Gastrocnemius medialis (tissue), 4 donors: Measurements from ENCODE around the gene OR11L1. TPM values are rescaled to one million over a fixed set of nuclear protein-coding genes. Genes with fewer than 3 reads are reported as not detected.
A peak's percentile ranks its signal among the peaks of the same experiment; 100 is the strongest.

Experiments used
- ATAC-seq, 2 donors: fragments of 150-250 bp; one replicate each; pipeline ENCODE4 v1.9.1; 2016
- DNase-seq, 2 donors: peaks; one replicate each; pipeline ENCODE4 v3.0.0-alpha.2; 2019
- H3K27ac ChIP-seq, 4 donors: fragments of 200-600 bp; sonication (generic); 1 replicate in 1 of 4; 2 replicates in 3 of 4; pipeline ENCODE4 v1.5.1; 2016 to 2018; ENCODE audit warnings: mild to moderate bottlenecking in 2 of 4, moderate library complexity in 1 of 4
- H3K27me3 ChIP-seq, 3 donors: fragments of 200-600 bp; sonication (generic) in 2 of 3; 1 replicate in 1 of 3; 2 replicates in 2 of 3; pipeline versions ENCODE4 v1.5.1 to v1.6.0; 2016 to 2019; ENCODE audit warnings: mild to moderate bottlenecking in 1 of 3, moderate library complexity in 1 of 3
- H3K36me3 ChIP-seq, 2 donors: fragments of 200-600 bp; sonication (generic) in 1 of 2; one replicate each; pipeline ENCODE4 v1.5.1; 2017 to 2018
- H3K4me1 ChIP-seq, 2 donors: fragments of 200-600 bp; sonication (generic) in 1 of 2; one replicate each; pipeline ENCODE4 v1.5.1; 2016 to 2017; ENCODE audit warnings: mild to moderate bottlenecking in 2 of 2
- H3K4me3 ChIP-seq, 4 donors: fragments of 200-600 bp; sonication (generic) in 3 of 4; 1 replicate in 1 of 4; 2 replicates in 3 of 4; pipeline ENCODE4 v1.5.1; 2016 to 2019; ENCODE audit warnings: mild to moderate bottlenecking in 2 of 4
- H3K9me3 ChIP-seq, 3 donors: fragments of 200-600 bp; sonication (generic) in 2 of 3; 1 replicate in 1 of 3; 2 replicates in 2 of 3; pipeline ENCODE4 v1.5.1; 2016 to 2019
- POLR2A ChIP-seq, 2 donors: fragments of 450-650 bp; IDR thresholded peaks; one replicate each; pipeline ENCODE4 v1.6.1; 2017; ENCODE audit warnings: antibody characterized with exemption in 2 of 2, mild to moderate bottlenecking in 2 of 2, moderate library complexity in 2 of 2
- in situ Hi-C, 4 donors: fragments of 200-750 bp; cut with MboI; loops; one replicate each; pipeline versions ENCODE4 v1.15.0 to v1.8.0; 2017; ENCODE audit warnings: low sequenced_read_pairs in 4 of 4
- intact Hi-C: fragments of 100-400 bp; cut with DNase I; formaldehyde crosslinking; loops from one replicate; pipeline ENCODE4 v1.15.1; 2023; ENCODE audit warnings: low total_unique reads
- total RNA-seq, 4 donors: library from RNA; depleted of rRNA; stranded (reverse); fragments of >200 nt; gene quantifications; one replicate each; pipeline versions ENCODE4 v1.1.0 to v1.2.3, GENCODE V29; 2016
- TF ChIP-seq, protein P1 (sequence below), 5 experiments: fragments of 450-650 bp in 3 of 5; fragments of 200-600 bp in 2 of 5; sonication (generic) in 2 of 5; IDR thresholded peaks in 4 of 5; conservative IDR thresholded peaks in 1 of 5; 1 replicate in 4 of 5; 2 replicates in 1 of 5; pipeline ENCODE4 v1.5.1; 2016 to 2019; ENCODE audit warnings: antibody characterized with exemption in 5 of 5, mild to moderate bottlenecking in 3 of 5, moderate library complexity in 3 of 5

The OR11L1 gene
- total RNA-seq, 4 donors from 2014 or later = not detected

DNA sequence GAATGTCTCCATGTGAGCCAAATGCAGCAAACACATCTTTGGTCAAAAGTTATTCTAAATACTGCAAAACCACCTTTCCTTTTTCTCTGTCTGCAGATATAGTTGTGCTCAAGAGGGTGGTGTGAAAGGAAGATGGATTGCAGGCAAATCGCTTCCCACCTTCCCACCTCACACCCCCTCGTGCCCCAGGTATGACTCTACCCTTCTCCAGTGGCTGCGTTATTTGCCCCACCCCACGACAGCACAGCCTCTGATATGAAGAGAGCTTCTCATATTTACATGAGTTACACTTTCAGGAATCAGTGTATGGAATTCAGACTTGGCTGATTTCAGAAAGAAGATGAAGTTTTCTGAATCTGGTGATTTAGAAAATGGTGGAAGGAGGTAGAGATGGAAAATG lies 21.1 kb upstream of the OR11L1 start:
- H3K9me3 ChIP-seq = no peaks in the 10 kb centered on the region
- in situ Hi-C loops (no loop called here), intact Hi-C loops (no loop called here)
- H3K27ac ChIP-seq = no peak overlapping the region
- H3K27me3 ChIP-seq = peaks cover 0 to 5% (median 0%) of the 10 kb centered on the region in 3 donors
- H3K36me3 ChIP-seq = no peaks in the 10 kb centered on the region
- H3K4me1 ChIP-seq = no peaks in the 10 kb centered on the region
- DNase-seq (no peak), ATAC-seq (no peak)
- no peak for TF ChIP-seq POLR2A (IDR thresholded peaks at IDR 0.05)
- TF ChIP-seq, protein P1, sequence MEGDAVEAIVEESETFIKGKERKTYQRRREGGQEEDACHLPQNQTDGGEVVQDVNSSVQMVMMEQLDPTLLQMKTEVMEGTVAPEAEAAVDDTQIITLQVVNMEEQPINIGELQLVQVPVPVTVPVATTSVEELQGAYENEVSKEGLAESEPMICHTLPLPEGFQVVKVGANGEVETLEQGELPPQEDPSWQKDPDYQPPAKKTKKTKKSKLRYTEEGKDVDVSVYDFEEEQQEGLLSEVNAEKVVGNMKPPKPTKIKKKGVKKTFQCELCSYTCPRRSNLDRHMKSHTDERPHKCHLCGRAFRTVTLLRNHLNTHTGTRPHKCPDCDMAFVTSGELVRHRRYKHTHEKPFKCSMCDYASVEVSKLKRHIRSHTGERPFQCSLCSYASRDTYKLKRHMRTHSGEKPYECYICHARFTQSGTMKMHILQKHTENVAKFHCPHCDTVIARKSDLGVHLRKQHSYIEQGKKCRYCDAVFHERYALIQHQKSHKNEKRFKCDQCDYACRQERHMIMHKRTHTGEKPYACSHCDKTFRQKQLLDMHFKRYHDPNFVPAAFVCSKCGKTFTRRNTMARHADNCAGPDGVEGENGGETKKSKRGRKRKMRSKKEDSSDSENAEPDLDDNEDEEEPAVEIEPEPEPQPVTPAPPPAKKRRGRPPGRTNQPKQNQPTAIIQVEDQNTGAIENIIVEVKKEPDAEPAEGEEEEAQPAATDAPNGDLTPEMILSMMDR (IDR thresholded peaks at IDR 0.05 in 4 of 5, conservative IDR thresholded peaks at IDR 0.05 in 1 of 5) = no peak
- no peak overlapping the region for H3K4me3 ChIP-seq

DNA sequence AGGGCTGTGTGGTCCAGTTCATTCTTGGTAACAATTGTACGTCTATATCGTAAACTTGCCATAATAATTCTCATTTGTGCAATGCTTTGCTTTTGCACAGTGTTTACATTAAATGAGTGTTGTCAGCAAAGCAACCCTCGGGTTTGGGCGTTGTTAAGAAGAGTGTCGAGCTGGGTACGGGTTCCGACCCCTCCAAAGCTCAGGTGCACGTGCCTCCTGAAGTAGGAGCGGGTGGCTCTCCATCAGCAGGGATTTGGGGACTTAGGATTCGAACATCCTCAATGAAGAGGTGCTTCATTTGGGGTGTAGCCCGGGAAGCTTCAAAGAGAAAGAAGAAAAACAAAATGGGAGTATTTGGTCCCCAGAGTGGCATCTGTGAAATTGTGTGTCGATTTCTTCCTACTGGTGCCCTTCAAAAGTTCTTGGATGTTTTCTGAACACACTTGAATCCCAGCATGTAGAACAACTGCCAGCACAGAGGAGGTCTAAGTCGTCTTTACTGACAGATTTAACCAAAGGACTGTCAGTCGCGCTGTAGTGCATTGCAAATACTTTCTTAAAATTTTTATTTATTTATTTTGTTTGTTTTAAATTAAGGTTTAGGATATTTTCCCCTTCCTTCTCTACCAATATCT lies 16.4 kb upstream of the OR11L1 start:
- intact Hi-C loops (no loop called here), in situ Hi-C loops (no loop called here)
- no peak for DNase-seq
- Histone ChIP-seq H3K36me3 (no peaks in the 10 kb centered on the region), H3K27ac (no peak overlapping the region), H3K4me3 (peak overlapping the region in 1 of 4 donors; percentile 26), H3K27me3 (peaks cover 0 to 9% (median 0%) of the 10 kb centered on the region in 3 donors), H3K9me3 (no peaks in the 10 kb centered on the region), H3K4me1 (no peaks in the 10 kb centered on the region)
- no peak for TF ChIP-seq POLR2A (IDR thresholded peaks at IDR 0.05)
- TF ChIP-seq, protein P1 (IDR thresholded peaks at IDR 0.05 in 4 of 5, conservative IDR thresholded peaks at IDR 0.05 in 1 of 5) = no peak
- no peak for ATAC-seq

DNA sequence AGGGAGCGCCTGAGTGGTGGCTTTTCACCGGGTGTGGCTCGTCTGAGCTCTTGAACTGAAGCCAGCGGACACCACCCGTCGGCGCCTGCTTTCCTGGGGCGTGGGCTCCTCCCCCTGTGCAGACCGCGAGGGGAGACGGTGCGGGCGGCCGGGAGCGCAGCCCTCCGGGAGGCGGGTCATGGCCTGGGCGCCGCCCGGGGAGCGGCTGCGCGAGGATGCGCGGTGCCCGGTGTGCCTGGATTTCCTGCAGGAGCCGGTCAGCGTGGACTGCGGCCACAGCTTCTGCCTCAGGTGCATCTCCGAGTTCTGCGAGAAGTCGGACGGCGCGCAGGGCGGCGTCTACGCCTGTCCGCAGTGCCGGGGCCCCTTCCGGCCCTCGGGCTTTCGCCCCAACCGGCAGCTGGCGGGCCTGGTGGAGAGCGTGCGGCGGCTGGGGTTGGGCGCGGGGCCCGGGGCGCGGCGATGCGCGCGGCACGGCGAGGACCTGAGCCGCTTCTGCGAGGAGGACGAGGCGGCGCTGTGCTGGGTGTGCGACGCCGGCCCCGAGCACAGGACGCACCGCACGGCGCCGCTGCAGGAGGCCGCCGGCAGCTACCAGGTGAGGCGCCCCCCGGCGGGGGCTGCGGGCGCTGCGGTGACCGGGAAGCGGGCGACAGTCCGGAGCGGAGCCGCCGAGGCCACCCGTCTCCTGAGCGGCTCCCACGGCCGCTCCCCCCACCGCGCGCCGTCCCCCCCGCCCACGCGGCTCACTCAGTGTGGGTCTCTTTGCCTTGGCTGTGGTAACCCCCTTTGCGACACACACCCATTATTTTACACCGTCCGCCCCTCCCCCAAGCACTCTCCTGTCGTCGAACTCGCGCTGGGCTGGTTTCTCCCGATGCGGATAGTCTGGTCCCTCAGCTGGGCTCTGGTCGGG lies 15.6 kb upstream of the OR11L1 start, which contains the start of gene TRIM58:
TSS of gene TRIM58 (plus strand) at position 119 of the 916 bp plus-strand sequence. CDS start at position 179, 60 bp downstream.
- intact Hi-C loops = no loop called here
- Histone ChIP-seq H3K9me3 (no peaks in the 10 kb centered on the region), H3K4me3 (peak within 1 kb of the TSS in 2 of 4 donors; percentile 28 to 42), H3K4me1 (no peaks in the 10 kb centered on the region), H3K36me3 (no peaks in the 10 kb centered on the region), H3K27me3 (peaks cover 0 to 9% (median 0%) of the 10 kb centered on the region in 3 donors), H3K27ac (no peak within 1 kb of the TSS)
- in situ Hi-C loops = no loop called here
- no peak for ATAC-seq
- TF ChIP-seq, protein P1 (IDR thresholded peaks at IDR 0.05 in 4 of 5, conservative IDR thresholded peaks at IDR 0.05 in 1 of 5) = no peak
- no peak for TF ChIP-seq POLR2A (IDR thresholded peaks at IDR 0.05)
- no peak for DNase-seq

DNA sequence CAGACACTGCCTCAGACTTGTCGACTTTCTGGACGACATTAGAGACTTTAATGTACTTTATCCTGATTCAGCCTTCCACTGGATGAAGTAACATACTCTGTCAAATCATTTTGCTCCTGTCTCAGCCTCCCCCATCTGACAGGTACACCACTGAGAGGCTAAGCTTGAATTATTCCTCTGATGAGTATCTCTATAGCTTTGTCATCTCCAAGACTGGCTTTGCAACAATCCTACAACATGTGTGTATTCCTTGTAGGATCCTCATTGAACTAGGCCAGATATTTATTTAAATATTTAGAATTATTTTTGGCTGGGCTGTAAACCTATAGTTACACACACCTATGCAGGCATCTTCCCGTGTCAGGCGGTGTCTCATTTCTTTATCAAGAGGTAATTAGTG lies 14.2 kb upstream of the OR11L1 start:
- no peak overlapping the region for H3K27ac ChIP-seq
- no peak for DNase-seq
- H3K27me3 ChIP-seq = peaks cover 0 to 9% (median 0%) of the 10 kb centered on the region in 3 donors
- in situ Hi-C loops = no loop called here
- no peak for ATAC-seq
- intact Hi-C loops = no loop called here
- no peaks in the 10 kb centered on the region for H3K36me3 ChIP-seq
- H3K4me3 ChIP-seq = no peak overlapping the region
- H3K4me1 ChIP-seq = no peaks in the 10 kb centered on the region
- TF ChIP-seq, protein P1 (IDR thresholded peaks at IDR 0.05 in 4 of 5, conservative IDR thresholded peaks at IDR 0.05 in 1 of 5) = no peak
- TF ChIP-seq POLR2A (IDR thresholded peaks at IDR 0.05) = no peak
- H3K9me3 ChIP-seq = no peaks in the 10 kb centered on the region
